ENCODE results near the gene ANKRD50. TPM values are rescaled to one million over a fixed set of nuclear protein-coding genes. Genes with fewer than 3 reads are reported as not detected.

The ANKRD50 gene
- total RNA-seq, 4 donors from 2014 or later = 8.9 to 19.0 (median 17.6) TPM

- no peak for DNase-seq
- Histone ChIP-seq H3K27me3 (no peaks in the 10 kb centered on the region), H3K4me3 (no peak overlapping the region), H3K36me3 (no peaks in the 10 kb centered on the region), H3K27ac (no peak overlapping the region), H3K9me3 (no peaks in the 10 kb centered on the region), H3K4me1 (no peaks in the 10 kb centered on the region)
- intact Hi-C loops (cut with DNase I) = no loop called here
- no peak for TF ChIP-seq POLR2A (IDR thresholded peaks at IDR 0.05)
- no peak for TF ChIP-seq CTCF (IDR thresholded peaks at IDR 0.05)
Observed at GRCh38 chr4:124738994-124739393, 26.5 kb upstream of the ANKRD50 start.

- Histone ChIP-seq H3K27me3 (no peaks in the 10 kb centered on the region), H3K27ac (no peak overlapping the region), H3K9me3 (no peaks in the 10 kb centered on the region), H3K4me1 (no peaks in the 10 kb centered on the region), H3K36me3 (no peaks in the 10 kb centered on the region), H3K4me3 (no peak overlapping the region)
- no peak for DNase-seq
- 35 to 40% methylated on average over 2 of the region's 2 CpGs for WGBS, 2 donors
- intact Hi-C loops (cut with DNase I) = no loop called here
- no peak for TF ChIP-seq POLR2A (IDR thresholded peaks at IDR 0.05)
- TF ChIP-seq CTCF (IDR thresholded peaks at IDR 0.05) = no peak
Observed at GRCh38 chr4:124737619-124738018, 25.1 kb upstream of the ANKRD50 start.

- Histone ChIP-seq H3K36me3 (no peaks in the 10 kb centered on the region), H3K9me3 (no peaks in the 10 kb centered on the region), H3K4me3 (no peak overlapping the region), H3K4me1 (no peaks in the 10 kb centered on the region), H3K27ac (no peak overlapping the region), H3K27me3 (no peaks in the 10 kb centered on the region)
- TF ChIP-seq CTCF (IDR thresholded peaks at IDR 0.05) = no peak
- TF ChIP-seq POLR2A (IDR thresholded peaks at IDR 0.05) = no peak
- intact Hi-C loops (cut with DNase I) = no loop called here
- WGBS, 2 donors = 69 to 72% methylated on average over 1 of the region's 1 CpG
- no peak for DNase-seq
Observed at GRCh38 chr4:124736526-124736925, 24.0 kb upstream of the ANKRD50 start.

GRCh38 chr4:124727331-124727890, 14.9 kb upstream of the ANKRD50 start:
- H3K36me3 ChIP-seq = no peaks in the 10 kb centered on the region
- intact Hi-C loops (cut with DNase I) = no loop called here
- no peak overlapping the region for H3K4me3 ChIP-seq
- no peak for DNase-seq
- H3K27me3 ChIP-seq = no peaks in the 10 kb centered on the region
- H3K27ac ChIP-seq = no peak overlapping the region
- H3K4me1 ChIP-seq = no peaks in the 10 kb centered on the region
- H3K9me3 ChIP-seq = no peaks in the 10 kb centered on the region
- TF ChIP-seq POLR2A (IDR thresholded peaks at IDR 0.05) = no peak
- no peak for TF ChIP-seq CTCF (IDR thresholded peaks at IDR 0.05)
- 87 to 89% methylated on average over 5 of the region's 5 CpGs for WGBS, 2 donors

GRCh38 chr4:124726269-124726668, 13.7 kb upstream of the ANKRD50 start:
- H3K36me3 ChIP-seq = no peaks in the 10 kb centered on the region
- no peak overlapping the region for H3K4me3 ChIP-seq
- DNase-seq = no peak
- H3K27me3 ChIP-seq = no peaks in the 10 kb centered on the region
- H3K27ac ChIP-seq = no peak overlapping the region
- intact Hi-C loops (cut with DNase I) = no loop called here
- WGBS, 2 donors = 59 to 71% methylated on average over 3 of the region's 3 CpGs
- TF ChIP-seq POLR2A (IDR thresholded peaks at IDR 0.05) (no peak), CTCF (IDR thresholded peaks at IDR 0.05) (no peak)
- H3K4me1 ChIP-seq = no peaks in the 10 kb centered on the region
- H3K9me3 ChIP-seq = no peaks in the 10 kb centered on the region

All from esophagus squamous epithelium (tissue), 5 donors.